Keratinocyte (primary cell): ENCODE results near the gene SMURF1. TPM values are rescaled to one million over a fixed set of nuclear protein-coding genes. Genes with fewer than 3 reads are reported as not detected.

Source experiments
- DNase-seq: peaks from one replicate; pipeline ENCODE4 v3.0.0-alpha.2; 2011; ENCODE audit warnings: low read depth, missing footprints, low spot score
- FAIRE-seq: peaks from 2 replicates; lab custom pipeline; 2011; peaks lifted over from hg19 to GRCh38; lab: Jason Lieb, UNC
- H2AFZ ChIP-seq: 2 replicates; pipeline ENCODE4 v1.6.0; 2012; ENCODE audit warnings: low read length, control low read depth, inconsistent platforms; ENCODE audit not compliant: control insufficient read depth
- H3K27ac ChIP-seq: 2 replicates; pipeline ENCODE4 v1.5.1; 2011; ENCODE audit warnings: low read length; ENCODE audit not compliant: control insufficient read depth, insufficient read depth
- H3K27me3 ChIP-seq: 3 replicates; pipeline ENCODE4 v1.6.0; 2011; ENCODE audit warnings: low read length; ENCODE audit not compliant: control insufficient read depth, insufficient read depth; ENCODE audit errors: extremely low read depth
- H3K36me3 ChIP-seq, 2 experiments: 2 replicates in 1 of 2; 3 replicates in 1 of 2; pipeline ENCODE4 v1.5.1; 2011; ENCODE audit warnings: low read length in 2 of 2, mild to moderate bottlenecking in 1 of 2; ENCODE audit not compliant: control insufficient read depth in 2 of 2, insufficient read depth in 2 of 2; ENCODE audit errors: extremely low read depth in 1 of 2
- H3K4me1 ChIP-seq: 3 replicates; pipeline ENCODE4 v1.5.1; 2011; ENCODE audit warnings: low read length; ENCODE audit not compliant: control insufficient read depth, insufficient read depth; ENCODE audit errors: extremely low read depth
- H3K4me2 ChIP-seq: 3 replicates; pipeline ENCODE4 v1.6.0; 2011; ENCODE audit warnings: low read depth, low read length; ENCODE audit not compliant: control insufficient read depth, insufficient read depth; ENCODE audit errors: extremely low read depth
- H3K4me3 ChIP-seq, 3 experiments: fragments of 200-600 bp in 1 of 3; sonication (generic) in 1 of 3; 2 replicates in 2 of 3; 3 replicates in 1 of 3; pipeline ENCODE4 v1.5.1; 2011 to 2016; ENCODE audit warnings: low read length in 3 of 3, mild to moderate bottlenecking in 3 of 3, control low read depth in 2 of 3, inconsistent platforms in 1 of 3, low read depth in 1 of 3, mixed read lengths in 1 of 3, mixed run types in 1 of 3, moderate library complexity in 1 of 3; ENCODE audit not compliant: control insufficient read depth in 2 of 3, insufficient read depth in 2 of 3; ENCODE audit errors: extremely low read depth in 1 of 3
- H3K79me2 ChIP-seq: 2 replicates; pipeline ENCODE4 v1.6.0; 2012; ENCODE audit warnings: low read length; ENCODE audit not compliant: control insufficient read depth, insufficient read depth
- H3K9ac ChIP-seq: 3 replicates; pipeline ENCODE4 v1.6.0; 2011; ENCODE audit warnings: low read length; ENCODE audit not compliant: control insufficient read depth, insufficient read depth; ENCODE audit errors: extremely low read depth
- H3K9me1 ChIP-seq: 3 replicates; pipeline ENCODE4 v1.6.0; 2011; ENCODE audit warnings: low read length; ENCODE audit not compliant: control insufficient read depth, insufficient read depth; ENCODE audit errors: extremely low read depth
- H3K9me3 ChIP-seq: 2 replicates; pipeline ENCODE4 v1.5.1; 2012; ENCODE audit warnings: low read depth, low read length; ENCODE audit not compliant: control insufficient read depth
- H4K20me1 ChIP-seq: 3 replicates; pipeline ENCODE4 v1.6.0; 2011; ENCODE audit warnings: low read length; ENCODE audit not compliant: control insufficient read depth, insufficient read depth; ENCODE audit errors: extremely low read depth
- CTCF ChIP-seq, 3 experiments: IDR thresholded peaks in 1 of 3; conservative IDR thresholded peaks in 1 of 3; optimal IDR thresholded peaks in 1 of 3; 2 replicates in 2 of 3; 3 replicates in 1 of 3; pipeline versions ENCODE3 to v1.5.1; 2011; ENCODE audit warnings: low read length in 3 of 3, mild to moderate bottlenecking in 3 of 3, moderate library complexity in 2 of 3, control low read depth in 1 of 3, inconsistent platforms in 1 of 3; ENCODE audit not compliant: insufficient read depth in 2 of 3; ENCODE audit errors: extremely low read depth in 1 of 3
- EZH2 ChIP-seq: IDR thresholded peaks from one replicate; pipeline ENCODE4 v1.6.1; 2012; ENCODE audit warnings: inconsistent platforms, mild to moderate bottlenecking, low read length, moderate library complexity
- dilution Hi-C: fragments of 300-500 bp; cut with MboI; formaldehyde crosslinking; loops from one replicate; pipeline ENCODE4 v1.7.0; 2020; ENCODE audit warnings: low sequenced_read_pairs; ENCODE audit not compliant: extremely low pct_ligation_motif_present
- polyA plus RNA-seq, 5 experiments: library from polyadenylated mRNA; depleted of rRNA in 3 of 5; stranded (reverse) in 3 of 5; stranded (forward) in 1 of 5; unstranded in 1 of 5; fragments of >200 nt; gene quantifications; 1 replicate in 1 of 5; 2 replicates in 3 of 5; 3 replicates in 1 of 5; pipeline versions ENCODE4 v1.2.1 to v1.2.3, GENCODE V29; 2011 to 2012; ENCODE audit warnings: missing spikeins in 2 of 5, low read depth in 1 of 5, low replicate concordance in 1 of 5

Gene SMURF1
- polyA plus RNA-seq, 1 donor (not counting 4 experiments of a cell fraction or from before 2014, with no cell fraction given) = 22.2 TPM

- Histone ChIP-seq H3K36me3 (peaks cover 46 to 54% of the 10 kb centered on the region in 2 experiments), H3K4me2 (no peak overlapping the region), H3K4me1 (no peaks in the 10 kb centered on the region), H3K9ac (no peak overlapping the region), H3K27me3 (no peaks in the 10 kb centered on the region), H2AFZ (no peak overlapping the region), H3K79me2 (peaks cover 5% of the 10 kb centered on the region), H4K20me1 (no peaks in the 10 kb centered on the region), H3K27ac (no peak overlapping the region), H3K9me1 (no peaks in the 10 kb centered on the region), H3K4me3 (no peak overlapping the region), H3K9me3 (no peaks in the 10 kb centered on the region)
- DNase-seq (no peak), FAIRE-seq (no peak)
- dilution Hi-C loops = no loop called here
- TF ChIP-seq CTCF (optimal IDR thresholded peaks at IDR 0.05 in 1 of 3, IDR thresholded peaks at IDR 0.05 in 1 of 3, conservative IDR thresholded peaks at IDR 0.05 in 1 of 3; ENCODE audit: extremely low read depth in 1 of 3, insufficient read depth in 2 of 3, low read length in 3 of 3) (peak; percentile 23 to 36 (median 34)), EZH2 (no peak)
Measured at GRCh38 chr7:99036546-99037111, 107.3 kb downstream of the SMURF1 start.

GRCh38 chr7:99035723-99036545, 108.0 kb downstream of the SMURF1 start:
- Histone ChIP-seq H3K4me3 (no peak overlapping the region), H3K9me1 (no peaks in the 10 kb centered on the region), H3K79me2 (peaks cover 5% of the 10 kb centered on the region), H2AFZ (no peak overlapping the region), H3K9me3 (no peaks in the 10 kb centered on the region), H3K27me3 (no peaks in the 10 kb centered on the region), H3K36me3 (peaks cover 46 to 58% of the 10 kb centered on the region in 2 experiments), H3K4me2 (no peak overlapping the region), H3K27ac (no peak overlapping the region), H3K4me1 (no peaks in the 10 kb centered on the region), H3K9ac (no peak overlapping the region), H4K20me1 (no peaks in the 10 kb centered on the region)
- dilution Hi-C loops = no loop called here
- FAIRE-seq (no peak), DNase-seq (no peak)
- TF ChIP-seq EZH2 = no peak
- TF ChIP-seq CTCF (optimal IDR thresholded peaks at IDR 0.05 in 1 of 3, IDR thresholded peaks at IDR 0.05 in 1 of 3, conservative IDR thresholded peaks at IDR 0.05 in 1 of 3; ENCODE audit: extremely low read depth in 1 of 3, insufficient read depth in 2 of 3, low read length in 3 of 3) = no peak
